ENCODE data around the gene ATP6V0B.

- TF ChIP-seq POLR2A (IDR thresholded peaks at IDR 0.05) (no peak), CTCF (IDR thresholded peaks at IDR 0.05) (no peak), POLR2AphosphoS5 (IDR thresholded peaks at IDR 0.05) (peak in 1 of 3 donors; percentile 24)
These were observed 51.1 kb downstream of the ATP6V0B start for GRCh38 chr1:44025816-44026215.
